ENCODE data around the gene PHF3.

- TF ChIP-seq POLR2AphosphoS5 (IDR thresholded peaks at IDR 0.05; ENCODE audit: low read depth, low read length), result no peak
- no peak for TF ChIP-seq TAF1 (IDR thresholded peaks at IDR 0.05; ENCODE audit: borderline replicate concordance, insufficient read depth, low read length)
Observed at GRCh38 chr6:63661769-63662168, 26.2 kb downstream of the PHF3 start.
